ENCODE data around the gene FAM174C. TPM values are rescaled to one million over a fixed set of nuclear protein-coding genes. Genes with fewer than 3 reads are reported as not detected.

The FAM174C gene
- total and polyA plus RNA-seq, 2 donors (not counting 3 experiments of a cell fraction or from before 2014, with no cell fraction given) = 46.7 to 83.9 TPM

DNA sequence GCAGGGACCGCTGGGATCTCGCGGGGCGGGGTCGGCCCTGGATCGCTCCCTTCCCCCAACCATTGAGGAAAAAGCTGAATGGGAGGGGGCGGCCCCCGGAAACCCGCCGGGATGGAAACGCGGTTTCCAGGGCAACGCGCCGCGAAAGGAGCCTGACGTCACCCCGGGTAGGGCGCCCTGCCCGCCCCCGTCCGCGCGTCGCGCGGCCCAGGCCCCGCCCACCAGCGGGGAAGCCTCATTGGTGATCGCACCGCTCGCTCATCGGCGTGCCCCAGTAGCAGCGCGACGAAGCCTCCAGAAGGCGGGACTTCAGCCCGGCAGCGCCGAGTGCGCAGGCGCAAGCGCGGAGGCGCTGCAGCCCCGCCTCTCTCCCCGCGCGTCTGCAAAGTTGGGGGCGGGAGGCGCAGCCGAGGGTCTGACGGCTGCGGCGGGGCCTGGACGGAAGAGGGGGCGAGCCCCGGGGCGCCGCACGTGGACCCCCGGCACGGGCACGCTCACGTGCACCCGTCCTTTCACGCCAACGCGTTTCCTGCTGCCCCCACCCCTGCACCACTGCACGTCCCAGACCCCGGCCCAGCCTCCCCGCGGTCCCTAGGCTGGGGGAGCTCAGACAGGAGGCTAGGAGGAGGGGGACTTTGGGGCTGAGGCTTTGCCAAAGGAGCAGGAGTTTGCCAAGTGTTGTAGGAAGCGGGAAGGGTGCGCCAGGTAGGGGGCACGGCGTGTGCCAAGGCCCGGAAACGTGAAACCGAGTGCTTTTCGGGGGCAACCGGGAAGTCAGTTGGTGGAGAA, 14.4 kb upstream of the FAM174C start:
- Histone ChIP-seq H3K9me1 (replicated peaks; ENCODE audit: control insufficient read depth, extremely low read depth, insufficient read depth, low read length) (no peaks in the 10 kb centered on the region), H3K4me2 (ENCODE audit: insufficient read depth, low read length) (peak overlapping the region; percentile 61), H3K27ac (ENCODE audit: insufficient read depth, low read depth, low read length) (peak overlapping the region; percentile 78), H3K4me1 (ENCODE audit: control insufficient read depth, extremely low read depth, insufficient read depth, low read length) (peaks cover 55% of the 10 kb centered on the region), H3K36me3 (ENCODE audit: control insufficient read depth in 2 of 2, extremely low read depth in 1 of 2, insufficient read depth in 2 of 2, low read length in 2 of 2) (peaks cover 9 to 10% of the 10 kb centered on the region in 2 experiments), H3K27me3 (ENCODE audit: control insufficient read depth in 2 of 2, insufficient read depth in 2 of 2, low read length in 2 of 2) (no peaks in the 10 kb centered on the region), H3K79me2 (ENCODE audit: control insufficient read depth, insufficient read depth, low read length) (peaks cover 9% of the 10 kb centered on the region), H3K9ac (replicated peaks; ENCODE audit: extremely low read depth, insufficient read depth, low read length) (peak overlapping the region; percentile 44), H2AFZ (ENCODE audit: low read depth, low read length) (no peak overlapping the region), H3K4me3 (replicated peaks in 1 of 3; ENCODE audit: insufficient read depth in 1 of 3, low read depth in 1 of 3, low read length in 3 of 3) (peak overlapping the region; percentile 19 to 50 (median 37)), H4K20me1 (replicated peaks; ENCODE audit: control insufficient read depth, extremely low read depth, insufficient read depth, low read length) (no peaks in the 10 kb centered on the region), H3K9me3 (replicated peaks; ENCODE audit: control insufficient read depth, insufficient read depth, low read length) (no peaks in the 10 kb centered on the region)
- intact Hi-C loops (cut with micrococcal nuclease) = loop anchor here (1.0 kb wide), 1 partner anchor 9 kb away; no protein-coding TSS in a partner anchor
- dilution Hi-C loops (cut with MboI; ENCODE audit: extremely low pct_ligation_motif_present, low sequenced_read_pairs) = no loop called here
- FAIRE-seq (peak; percentile 98), DNase-seq (ENCODE audit: low read depth, low spot score) (peak; percentile 96)
- CTCF ChIA-PET = interaction anchor here (1.5 to 7.8 kb wide), 3 partner anchors 8 to 17 kb away, joined by 3 to 63 read pairs (median 8); no protein-coding TSS in a partner anchor
- TF ChIP-seq POLR2AphosphoS5 (IDR thresholded peaks at IDR 0.05; ENCODE audit: insufficient read depth, low read depth, low read length) = peak; percentile 45
- TF ChIP-seq EZH2 (IDR thresholded peaks at IDR 0.05; ENCODE audit: borderline replicate concordance, low read depth, low read length, severe bottlenecking) = no peak
- no TSS peak for BruUV-seq (replicated peaks)
- POLR2A ChIA-PET = interaction anchor here (1.4 to 3.4 kb wide), 2 partner anchors 8 kb away, joined by 8 to 19 read pairs; partner anchors contain the start of gene CIRBP

DNA sequence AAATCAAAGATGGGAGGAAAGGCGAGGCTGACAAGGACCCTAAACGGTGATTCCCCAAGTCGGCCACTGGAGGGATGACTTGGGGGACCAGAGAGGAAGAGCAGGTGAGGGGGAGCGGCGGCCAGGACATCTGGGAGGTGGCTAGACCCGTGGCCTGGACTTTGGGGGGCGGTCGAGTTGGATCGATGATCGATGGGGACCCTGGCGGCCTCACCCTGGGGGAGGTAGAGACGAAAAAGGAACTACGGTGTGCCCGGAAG, 13.9 kb upstream of the FAM174C start:
- DNase-seq (ENCODE audit: low read depth, low spot score) = no peak
- POLR2A ChIA-PET = interaction anchor here (1.4 kb wide), 1 partner anchor 8 kb away, joined by 8 read pairs; no protein-coding TSS in a partner anchor
- intact Hi-C loops (cut with micrococcal nuclease) = no loop called here
- H3K9me3 ChIP-seq (replicated peaks; ENCODE audit: control insufficient read depth, insufficient read depth, low read length) = no peaks in the 10 kb centered on the region
- BruUV-seq (replicated peaks) = no TSS peak
- CTCF ChIA-PET = interaction anchor here (1.5 to 7.8 kb wide), 3 partner anchors 8 to 17 kb away, joined by 3 to 63 read pairs (median 8); no protein-coding TSS in a partner anchor
- H3K36me3 ChIP-seq (ENCODE audit: control insufficient read depth in 2 of 2, extremely low read depth in 1 of 2, insufficient read depth in 2 of 2, low read length in 2 of 2) = peaks cover 7% of the 10 kb centered on the region in 2 experiments
- TF ChIP-seq, protein P1, sequence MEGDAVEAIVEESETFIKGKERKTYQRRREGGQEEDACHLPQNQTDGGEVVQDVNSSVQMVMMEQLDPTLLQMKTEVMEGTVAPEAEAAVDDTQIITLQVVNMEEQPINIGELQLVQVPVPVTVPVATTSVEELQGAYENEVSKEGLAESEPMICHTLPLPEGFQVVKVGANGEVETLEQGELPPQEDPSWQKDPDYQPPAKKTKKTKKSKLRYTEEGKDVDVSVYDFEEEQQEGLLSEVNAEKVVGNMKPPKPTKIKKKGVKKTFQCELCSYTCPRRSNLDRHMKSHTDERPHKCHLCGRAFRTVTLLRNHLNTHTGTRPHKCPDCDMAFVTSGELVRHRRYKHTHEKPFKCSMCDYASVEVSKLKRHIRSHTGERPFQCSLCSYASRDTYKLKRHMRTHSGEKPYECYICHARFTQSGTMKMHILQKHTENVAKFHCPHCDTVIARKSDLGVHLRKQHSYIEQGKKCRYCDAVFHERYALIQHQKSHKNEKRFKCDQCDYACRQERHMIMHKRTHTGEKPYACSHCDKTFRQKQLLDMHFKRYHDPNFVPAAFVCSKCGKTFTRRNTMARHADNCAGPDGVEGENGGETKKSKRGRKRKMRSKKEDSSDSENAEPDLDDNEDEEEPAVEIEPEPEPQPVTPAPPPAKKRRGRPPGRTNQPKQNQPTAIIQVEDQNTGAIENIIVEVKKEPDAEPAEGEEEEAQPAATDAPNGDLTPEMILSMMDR (IDR thresholded peaks at IDR 0.05; ENCODE audit: extremely low read depth in 1 of 2, insufficient read depth in 1 of 2, low read depth in 1 of 2, low read length in 2 of 2) = peak in 1 of 2 donors; percentile 6
- TF ChIP-seq POLR2A (IDR thresholded peaks at IDR 0.05; ENCODE audit: low read depth, low read length) = no peak
- H3K9me1 ChIP-seq (replicated peaks; ENCODE audit: control insufficient read depth, extremely low read depth, insufficient read depth, low read length) = no peaks in the 10 kb centered on the region
- peak overlapping the region; percentile 78 for H3K27ac ChIP-seq (ENCODE audit: insufficient read depth, low read depth, low read length)
- H4K20me1 ChIP-seq (replicated peaks; ENCODE audit: control insufficient read depth, extremely low read depth, insufficient read depth, low read length) = no peaks in the 10 kb centered on the region
- peak overlapping the region; percentile 44 for H3K9ac ChIP-seq (replicated peaks; ENCODE audit: extremely low read depth, insufficient read depth, low read length)
- H3K79me2 ChIP-seq (ENCODE audit: control insufficient read depth, insufficient read depth, low read length) = peaks cover 7% of the 10 kb centered on the region
- H3K4me1 ChIP-seq (ENCODE audit: control insufficient read depth, extremely low read depth, insufficient read depth, low read length) = peaks cover 58% of the 10 kb centered on the region
- dilution Hi-C loops (cut with MboI; ENCODE audit: extremely low pct_ligation_motif_present, low sequenced_read_pairs) = no loop called here
- H3K4me2 ChIP-seq (ENCODE audit: insufficient read depth, low read length) = peak overlapping the region; percentile 61
- H2AFZ ChIP-seq (ENCODE audit: low read depth, low read length) = no peak overlapping the region
- H3K4me3 ChIP-seq (replicated peaks in 1 of 3; ENCODE audit: insufficient read depth in 1 of 3, low read depth in 1 of 3, low read length in 3 of 3) = peak overlapping the region in 2 of 3 experiments; percentile 37 to 50
- H3K27me3 ChIP-seq (ENCODE audit: control insufficient read depth in 2 of 2, insufficient read depth in 2 of 2, low read length in 2 of 2) = no peaks in the 10 kb centered on the region
- FAIRE-seq = no peak
